HG03558 (cell line): ENCODE measurements around the gene NBPF1.
"Not testable (repeated sequence)": the region's sequence is repeated elsewhere in the genome, so short reads cannot be mapped to it uniquely, and the experiment has no call there.

Experiments used
- ATAC-seq: cut with Tn5 transposase; IDR thresholded peaks from one replicate; pipeline ENCODE4 v1.9.1; 2021; ENCODE audit warnings: moderate number of reproducible peaks; ENCODE audit not compliant: unreplicated experiment; ENCODE audit errors: extremely low read depth

Gene NBPF1

GRCh38 chr1:16520435-16521287, 92.7 kb downstream of the NBPF1 start:
- ATAC-seq: not testable (repeated sequence)

DNA sequence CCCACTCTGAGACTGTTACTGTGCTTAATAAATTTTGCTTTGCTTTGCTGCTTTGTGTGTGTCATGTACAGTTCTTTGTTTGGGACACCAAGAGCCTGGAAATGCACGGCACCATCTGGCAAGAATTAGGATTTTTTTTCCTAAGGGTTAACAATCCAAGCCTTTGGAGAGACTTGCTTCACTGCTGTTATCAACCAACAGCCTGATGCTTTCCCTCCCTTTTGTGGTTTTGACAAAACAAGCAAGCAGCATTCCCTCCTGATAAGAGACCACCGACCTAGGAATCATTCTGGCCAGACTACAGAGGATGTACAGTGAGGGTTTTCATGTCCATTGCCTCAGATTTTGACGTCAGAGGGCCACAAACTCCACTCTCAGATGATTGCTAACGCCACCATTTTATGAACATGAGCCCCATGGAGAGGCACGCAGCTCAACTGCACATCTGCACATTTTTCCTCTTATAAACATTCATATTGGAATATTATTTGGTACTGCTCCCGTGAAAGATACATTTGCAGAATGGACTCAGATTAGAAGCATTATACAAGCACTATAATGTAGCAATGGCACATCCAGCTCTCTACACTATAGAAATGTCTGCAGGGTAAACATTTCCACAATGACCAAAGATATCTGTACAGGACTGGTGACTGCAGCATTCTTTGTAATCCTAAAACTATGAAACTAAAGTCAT, 94.0 kb downstream of the NBPF1 start:
- ATAC-seq: not testable (repeated sequence)

GRCh38 chr1:16518913-16519254, 94.5 kb downstream of the NBPF1 start:
- not testable (repeated sequence) for ATAC-seq

DNA sequence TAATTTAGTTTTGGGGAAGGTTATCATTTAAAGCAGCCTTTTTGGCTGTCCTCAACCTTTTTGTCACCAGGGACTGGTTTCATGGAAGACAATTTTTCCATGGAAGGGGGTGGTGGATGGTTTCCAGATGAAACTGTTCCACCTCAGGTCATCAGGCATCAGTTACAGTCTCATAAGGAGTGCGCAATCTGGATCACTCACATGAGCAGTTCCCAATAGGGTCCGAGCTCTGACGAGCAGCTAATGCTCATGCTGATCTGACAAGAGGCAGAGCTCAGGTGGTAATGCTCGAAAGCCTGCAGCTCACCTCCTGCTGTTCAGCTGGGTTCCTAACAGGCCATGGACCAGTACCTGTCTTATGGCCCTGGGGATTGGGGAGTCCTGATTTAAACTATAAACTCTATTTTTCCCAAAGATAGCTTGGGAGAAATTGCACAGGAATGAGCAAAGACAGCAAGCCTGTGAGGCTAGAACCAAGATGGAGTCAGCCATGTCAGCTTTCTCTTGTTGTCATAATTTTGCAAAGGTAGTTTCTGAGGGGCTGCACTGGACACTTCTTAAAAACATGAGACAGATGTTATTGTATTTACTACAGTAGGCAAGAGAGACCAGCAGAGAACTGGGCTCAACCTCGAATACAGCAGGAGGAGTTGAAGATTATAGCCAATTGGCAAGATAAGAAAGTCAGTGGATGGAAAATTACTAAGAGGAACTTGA, 96.5 kb downstream of the NBPF1 start:
- not testable (repeated sequence) for ATAC-seq

- ATAC-seq: not testable (repeated sequence)
These were observed 99.0 kb downstream of the NBPF1 start, which contains the start of gene RNU1-1 for GRCh38 chr1:16514107-16515055. Gene RNU1-1, minus strand, starts transcription at chr1:16514285.

GRCh38 chr1:16513412-16514106, 99.8 kb downstream of the NBPF1 start:
- not testable (repeated sequence) for ATAC-seq

GRCh38 chr1:16512624-16513411, 100.5 kb downstream of the NBPF1 start:
- not testable (repeated sequence) for ATAC-seq
